SK-N-MC (cell line): ENCODE results near the gene CUX1.

ENCODE experiments used
- DNase-seq: peaks from one replicate; pipeline ENCODE4 v3.0.0-alpha.2; 2011; ENCODE audit warnings: low read depth, low spot score
- H3K27ac ChIP-seq: fragments of 200-600 bp; sonication (generic); 2 replicates; pipeline ENCODE4 v1.5.1; 2016; ENCODE audit warnings: mixed run types
- H3K36me3 ChIP-seq: fragments of 200-600 bp; sonication (generic); 2 replicates; pipeline ENCODE4 v1.6.1; 2017; ENCODE audit warnings: antibody characterized with exemption, low read length, mixed read lengths; ENCODE audit not compliant: insufficient read depth
- H3K4me3 ChIP-seq: fragments of 200-600 bp; sonication (generic); 2 replicates; pipeline ENCODE4 v1.5.1; 2016
- H3K9ac ChIP-seq: fragments of 200-600 bp; sonication (generic); 2 replicates; pipeline ENCODE4 v1.8.0; 2017; ENCODE audit warnings: mixed run types, mixed read lengths; ENCODE audit not compliant: insufficient read length
- H3K9me3 ChIP-seq: fragments of 200-600 bp; sonication (generic); 2 replicates; pipeline ENCODE4 v1.6.1; 2017; ENCODE audit warnings: low read depth, mild to moderate bottlenecking, antibody characterized with exemption, low read length, moderate library complexity, mixed read lengths
- EZH2 ChIP-seq: fragments of 200-600 bp; sonication (generic); IDR thresholded peaks from one replicate; pipeline ENCODE4 v1.6.1; 2017; ENCODE audit warnings: antibody characterized with exemption
- FOXP2 ChIP-seq: optimal IDR thresholded peaks from 2 replicates; pipeline ENCODE3; 2011; ENCODE audit warnings: mild to moderate bottlenecking, moderate library complexity; ENCODE audit not compliant: insufficient read depth; ENCODE audit errors: extremely low read length, control extremely low read depth
- POLR2AphosphoS5 ChIP-seq: IDR thresholded peaks from 2 replicates; pipeline ENCODE4 v1.6.1; 2012; ENCODE audit warnings: mild to moderate bottlenecking, low read depth, low read length, borderline replicate concordance

The CUX1 gene

GRCh38 chr7:102082693-102083368 is 265.4 kb downstream of the CUX1 start:
- peaks cover 12% of the 10 kb centered on the region for H3K36me3 ChIP-seq
- TF ChIP-seq EZH2 = no peak
- no peak for TF ChIP-seq POLR2AphosphoS5
- TF ChIP-seq FOXP2 = no peak
- H3K27ac ChIP-seq = no peak overlapping the region
- DNase-seq = no peak
- H3K9ac ChIP-seq = no peak overlapping the region
- no peak overlapping the region for H3K4me3 ChIP-seq
- H3K9me3 ChIP-seq = peaks cover 15% of the 10 kb centered on the region; the same call in 1 of the 2 replicates

- Histone ChIP-seq H3K36me3 (peaks cover 12% of the 10 kb centered on the region), H3K27ac (peak overlapping the region; percentile 51; the same call in 1 of the 2 replicates), H3K9ac (no peak overlapping the region), H3K9me3 (peaks cover 15% of the 10 kb centered on the region; the same call in 1 of the 2 replicates), H3K4me3 (0 out of 2 replicates have a peak overlapping the region, but pooled peaks have one; percentile 26)
- TF ChIP-seq POLR2AphosphoS5 (peak; percentile 18; the same call in 1 of the 2 replicates), FOXP2 (no peak)
- DNase-seq = peak; percentile 81
Observed at GRCh38 chr7:102085218-102085772, 267.9 kb downstream of the CUX1 start.

- peaks cover 12% of the 10 kb centered on the region; the same call in 1 of the 2 replicates for H3K9me3 ChIP-seq
- TF ChIP-seq FOXP2 (no peak), POLR2AphosphoS5 (no peak), EZH2 (no peak)
- no peak for DNase-seq
- H3K4me3 ChIP-seq = no peak overlapping the region
- H3K36me3 ChIP-seq = peaks cover 5% of the 10 kb centered on the region; the same call in 1 of the 2 replicates
- H3K27ac ChIP-seq = no peak overlapping the region
- H3K9ac ChIP-seq = no peak overlapping the region
Observed at GRCh38 chr7:102089175-102090098, 272.0 kb downstream of the CUX1 start.

- Histone ChIP-seq H3K9me3 (no peaks in the 10 kb centered on the region), H3K9ac (no peak overlapping the region), H3K36me3 (no peaks in the 10 kb centered on the region), H3K4me3 (peak overlapping the region; percentile 35; the same call in 1 of the 2 replicates), H3K27ac (no peak overlapping the region)
- DNase-seq = peak; percentile 3
- TF ChIP-seq POLR2AphosphoS5 (no peak), FOXP2 (no peak), EZH2 (no peak)
Observed at GRCh38 chr7:102093599-102094315, 276.3 kb downstream of the CUX1 start.

GRCh38 chr7:102094316-102094650 is 276.9 kb downstream of the CUX1 start:
- Histone ChIP-seq H3K9ac (no peak overlapping the region), H3K9me3 (no peaks in the 10 kb centered on the region), H3K27ac (no peak overlapping the region), H3K4me3 (0 out of 2 replicates have a peak overlapping the region, but pooled peaks have one; percentile 12), H3K36me3 (no peaks in the 10 kb centered on the region)
- no peak for DNase-seq
- no peak for TF ChIP-seq EZH2
- no peak for TF ChIP-seq POLR2AphosphoS5
- TF ChIP-seq FOXP2 = no peak

- Histone ChIP-seq H3K4me3 (no peak overlapping the region), H3K27ac (no peak overlapping the region), H3K9me3 (no peaks in the 10 kb centered on the region), H3K36me3 (no peaks in the 10 kb centered on the region), H3K9ac (no peak overlapping the region)
- DNase-seq = no peak
- TF ChIP-seq POLR2AphosphoS5 (no peak), EZH2 (no peak), FOXP2 (no peak)
Observed at GRCh38 chr7:102095321-102096011, 278.0 kb downstream of the CUX1 start.

GRCh38 chr7:102096012-102096332 is 278.5 kb downstream of the CUX1 start:
- Histone ChIP-seq H3K36me3 (no peaks in the 10 kb centered on the region), H3K9ac (no peak overlapping the region), H3K9me3 (no peaks in the 10 kb centered on the region), H3K4me3 (no peak overlapping the region), H3K27ac (no peak overlapping the region)
- TF ChIP-seq FOXP2 (no peak), POLR2AphosphoS5 (no peak), EZH2 (no peak)
- DNase-seq = no peak

- Histone ChIP-seq H3K9ac (no peak overlapping the region), H3K27ac (no peak overlapping the region), H3K4me3 (no peak overlapping the region), H3K36me3 (no peaks in the 10 kb centered on the region), H3K9me3 (no peaks in the 10 kb centered on the region)
- DNase-seq = no peak
- TF ChIP-seq POLR2AphosphoS5 (no peak), FOXP2 (no peak), EZH2 (no peak)
Observed at GRCh38 chr7:102096706-102097427, 279.4 kb downstream of the CUX1 start.
